B cell (primary cell): ENCODE data around the gene ZSWIM3. TPM values are rescaled to one million over a fixed set of nuclear protein-coding genes. Genes with fewer than 3 reads are reported as not detected.

ENCODE experiments used
- ATAC-seq: fragments of 200-7000 bp; cut with Tn5 transposase; one replicate; pipeline ENCODE4 v1.10.0; 2021; ENCODE audit warnings: low read depth, mild to moderate bottlenecking, moderate number of reproducible peaks, moderate library complexity
- CTCF ChIA-PET: fragments of 350-600 bp; sonication (Branson Sonifier 250); formaldehyde crosslinking; loops from one replicate; lab custom pipeline; 2021; ENCODE audit warnings: antibody characterized with exemption, inconsistent platforms; lab: Charles Lee
- POLR2A ChIA-PET: fragments of 350-600 bp; sonication (Branson Sonifier 250); formaldehyde crosslinking; loops from one replicate; lab custom pipeline; 2021; ENCODE audit warnings: antibody characterized with exemption; lab: Charles Lee
- DNase-seq: peaks from one replicate; pipeline ENCODE4 v3.0.0; 2013
- H2AFZ ChIP-seq: 2 replicates; pipeline ENCODE4 v1.6.1; 2012; ENCODE audit warnings: mild to moderate bottlenecking, low read depth, low read length; ENCODE audit not compliant: insufficient read depth, poor library complexity, severe bottlenecking
- H3K27ac ChIP-seq, 2 donors: 1 replicate in 1 of 2; 2 replicates in 1 of 2; pipeline ENCODE4 v1.5.1; 2012 to 2013; ENCODE audit warnings: low read length in 2 of 2, mild to moderate bottlenecking in 2 of 2, moderate library complexity in 1 of 2
- H3K27me3 ChIP-seq, 4 experiments: fragments of 200-600 bp in 1 of 4; sonication (generic) in 1 of 4; replicated peaks in 1 of 4; 1 replicate in 2 of 4; 2 replicates in 2 of 4; pipeline versions ENCODE4 v1.6.1 to v1.7.0; 2013 to 2016; ENCODE audit warnings: low read length in 3 of 4, mild to moderate bottlenecking in 2 of 4, mixed read lengths in 1 of 4, moderate library complexity in 1 of 4; ENCODE audit not compliant: insufficient read depth in 4 of 4, control insufficient read depth in 3 of 4; ENCODE audit errors: control extremely low read depth in 1 of 4
- H3K36me3 ChIP-seq, 2 experiments: replicated peaks in 1 of 2; 1 replicate in 1 of 2; 2 replicates in 1 of 2; pipeline versions ENCODE4 v1.6.1 to v1.7.1; 2013; ENCODE audit warnings: low read length in 1 of 2; ENCODE audit not compliant: insufficient read depth in 2 of 2, control insufficient read depth in 1 of 2; ENCODE audit errors: control extremely low read depth in 1 of 2, extremely low read depth in 1 of 2
- H3K4me1 ChIP-seq, 2 donors: fragments of 200-600 bp in 1 of 2; sonication (generic) in 1 of 2; 1 replicate in 1 of 2; 2 replicates in 1 of 2; pipeline versions ENCODE4 v1.5.1 to v1.6.1; 2013 to 2017; ENCODE audit warnings: low read length in 2 of 2; ENCODE audit not compliant: control insufficient read depth in 2 of 2, insufficient read depth in 2 of 2
- H3K4me2 ChIP-seq: replicated peaks from 2 replicates; pipeline ENCODE3; 2012; ENCODE audit warnings: mild to moderate bottlenecking, low read depth, low read length; ENCODE audit not compliant: poor library complexity, severe bottlenecking
- H3K4me3 ChIP-seq, 5 experiments: fragments of 200-600 bp in 1 of 5; sonication (generic) in 1 of 5; 1 replicate in 3 of 5; 2 replicates in 2 of 5; pipeline versions ENCODE4 v1.5.1 to v1.7.0; 2011 to 2016; ENCODE audit warnings: low read length in 4 of 5, mild to moderate bottlenecking in 4 of 5, low read depth in 2 of 5, control low read depth in 1 of 5, moderate library complexity in 1 of 5; ENCODE audit not compliant: insufficient read depth in 1 of 5; ENCODE audit errors: control extremely low read depth in 1 of 5, extremely low read depth in 1 of 5
- H3K79me2 ChIP-seq: fragments of 200-600 bp; sonication (generic); one replicate; pipeline ENCODE4 v1.6.0; 2016; ENCODE audit warnings: low read length; ENCODE audit not compliant: control insufficient read depth, insufficient read depth
- H3K9ac ChIP-seq: fragments of 200-600 bp; sonication (generic); 2 replicates; pipeline ENCODE4 v1.6.1; 2017; ENCODE audit warnings: mild to moderate bottlenecking, low read length, moderate library complexity
- H3K9me3 ChIP-seq, 3 donors: one replicate each; pipeline versions ENCODE4 v1.6.1 to v1.7.1; 2013; ENCODE audit warnings: low read length in 2 of 3; ENCODE audit not compliant: control insufficient read depth in 2 of 3, insufficient read depth in 1 of 3; ENCODE audit errors: control extremely low read depth in 1 of 3
- H4K20me1 ChIP-seq: 2 replicates; pipeline ENCODE4 v1.6.0; 2012; ENCODE audit warnings: mild to moderate bottlenecking, low read length; ENCODE audit not compliant: insufficient read depth, control insufficient read depth, poor library complexity, severe bottlenecking
- H3K27ac Mint-ChIP-seq: one replicate; pipeline ENCODE4 v1.8.0; 2021; ENCODE audit warnings: mixed read lengths
- H3K27me3 Mint-ChIP-seq: one replicate; pipeline ENCODE4 v1.8.0; 2021; ENCODE audit warnings: mixed read lengths
- H3K4me1 Mint-ChIP-seq: one replicate; pipeline ENCODE4 v1.8.0; 2021; ENCODE audit warnings: mixed read lengths
- H3K4me3 Mint-ChIP-seq: one replicate; pipeline ENCODE4 v1.8.0; 2021; ENCODE audit warnings: mixed read lengths
- H3K9me3 Mint-ChIP-seq: one replicate; pipeline ENCODE4 v1.8.0; 2022; ENCODE audit warnings: mixed read lengths; ENCODE audit not compliant: insufficient read depth
- EZH2 ChIP-seq: IDR thresholded peaks from 2 replicates; pipeline ENCODE4 v1.6.1; 2012; ENCODE audit warnings: borderline replicate concordance, low read depth, mild to moderate bottlenecking, moderate library complexity, low read length; ENCODE audit not compliant: insufficient read depth, poor library complexity, severe bottlenecking
- WGBS: methylation state at CpG from one replicate; pipeline ENCODE4 v1.1.5; 2013; ENCODE audit warnings: missing lambda C conversion rate; ENCODE audit not compliant: insufficient coverage; 5-methylcytosine and 5-hydroxymethylcytosine counted together
- intact Hi-C: fragments of 100-400 bp; cut with micrococcal nuclease; formaldehyde crosslinking; loops from one replicate; pipeline ENCODE4 v1.10.0; 2022
- polyA plus RNA-seq: library from polyadenylated mRNA; depleted of rRNA; stranded (reverse); fragments of >200 nt; gene quantifications from 2 replicates; pipeline ENCODE4 v1.2.3, GENCODE V29; 2012
- total RNA-seq, 2 donors: library from RNA; stranded (reverse); fragments of 120-200 nt in 1 of 2; gene quantifications; 1 replicate in 1 of 2; 2 replicates in 1 of 2; pipeline versions ENCODE4 v1.2.3 to v1.2.4, GENCODE V29; 2013 to 2022
- TF ChIP-seq, protein P1 (sequence below): fragments of 200-600 bp; IDR thresholded peaks from one replicate; pipeline ENCODE4 v1.8.0; 2022; ENCODE audit warnings: antibody characterized with exemption, mild to moderate bottlenecking

Gene ZSWIM3
- total and polyA plus RNA-seq, 2 donors (not counting 1 experiment from before 2014, with no cell fraction given) = 4.0 to 7.1 TPM

GRCh38 chr20:45863543-45864470 is 6.4 kb downstream of the ZSWIM3 start:
- ChIA-PET CTCF (no interaction called here), POLR2A (interaction anchor here (0.7 kb wide), 1 partner anchor 187 kb away, joined by 5 read pairs; no protein-coding TSS in a partner anchor)
- H3K9ac ChIP-seq = no peak overlapping the region
- H4K20me1 ChIP-seq = no peaks in the 10 kb centered on the region
- DNase-seq = no peak
- H3K27me3 Mint-ChIP-seq = no peaks in the 10 kb centered on the region
- H3K27ac Mint-ChIP-seq = no peak overlapping the region
- H3K4me3 ChIP-seq = no peak overlapping the region
- H2AFZ ChIP-seq = no peak overlapping the region
- H3K9me3 ChIP-seq = no peaks in the 10 kb centered on the region
- peaks cover 30% of the 10 kb centered on the region for H3K79me2 ChIP-seq
- H3K4me1 ChIP-seq = no peaks in the 10 kb centered on the region
- no peak for ATAC-seq
- no peaks in the 10 kb centered on the region for H3K27me3 ChIP-seq
- no peak overlapping the region for H3K4me3 Mint-ChIP-seq
- peaks cover 6% of the 10 kb centered on the region for H3K4me1 Mint-ChIP-seq
- no peak overlapping the region for H3K27ac ChIP-seq
- H3K9me3 Mint-ChIP-seq = no peaks in the 10 kb centered on the region
- TF ChIP-seq EZH2 = no peak
- H3K36me3 ChIP-seq = no peaks in the 10 kb centered on the region
- intact Hi-C loops = no loop called here
- WGBS = 100% methylated on average over 5 of the region's 7 CpGs
- no peak overlapping the region for H3K4me2 ChIP-seq

GRCh38 chr20:45866454-45866853 is 9.0 kb downstream of the ZSWIM3 start:
- no peaks in the 10 kb centered on the region for H4K20me1 ChIP-seq
- no peaks in the 10 kb centered on the region for H3K27me3 ChIP-seq
- no peaks in the 10 kb centered on the region for H3K36me3 ChIP-seq
- intact Hi-C loops = no loop called here
- DNase-seq = no peak
- no peak overlapping the region for H3K9ac ChIP-seq
- no peak overlapping the region for H2AFZ ChIP-seq
- Mint-ChIP-seq H3K27me3 (no peaks in the 10 kb centered on the region), H3K4me3 (no peak overlapping the region), H3K27ac (no peak overlapping the region), H3K9me3 (no peaks in the 10 kb centered on the region), H3K4me1 (no peaks in the 10 kb centered on the region)
- H3K27ac ChIP-seq = no peak overlapping the region
- TF ChIP-seq, protein P1, sequence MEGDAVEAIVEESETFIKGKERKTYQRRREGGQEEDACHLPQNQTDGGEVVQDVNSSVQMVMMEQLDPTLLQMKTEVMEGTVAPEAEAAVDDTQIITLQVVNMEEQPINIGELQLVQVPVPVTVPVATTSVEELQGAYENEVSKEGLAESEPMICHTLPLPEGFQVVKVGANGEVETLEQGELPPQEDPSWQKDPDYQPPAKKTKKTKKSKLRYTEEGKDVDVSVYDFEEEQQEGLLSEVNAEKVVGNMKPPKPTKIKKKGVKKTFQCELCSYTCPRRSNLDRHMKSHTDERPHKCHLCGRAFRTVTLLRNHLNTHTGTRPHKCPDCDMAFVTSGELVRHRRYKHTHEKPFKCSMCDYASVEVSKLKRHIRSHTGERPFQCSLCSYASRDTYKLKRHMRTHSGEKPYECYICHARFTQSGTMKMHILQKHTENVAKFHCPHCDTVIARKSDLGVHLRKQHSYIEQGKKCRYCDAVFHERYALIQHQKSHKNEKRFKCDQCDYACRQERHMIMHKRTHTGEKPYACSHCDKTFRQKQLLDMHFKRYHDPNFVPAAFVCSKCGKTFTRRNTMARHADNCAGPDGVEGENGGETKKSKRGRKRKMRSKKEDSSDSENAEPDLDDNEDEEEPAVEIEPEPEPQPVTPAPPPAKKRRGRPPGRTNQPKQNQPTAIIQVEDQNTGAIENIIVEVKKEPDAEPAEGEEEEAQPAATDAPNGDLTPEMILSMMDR = no peak
- no peak for TF ChIP-seq EZH2
- H3K79me2 ChIP-seq = peaks cover 9% of the 10 kb centered on the region
- ChIA-PET POLR2A (no interaction called here), CTCF (interaction anchor here (1.0 kb wide), 1 partner anchor 9 kb away, joined by 3 read pairs; no protein-coding TSS in a partner anchor)
- H3K4me3 ChIP-seq = no peak overlapping the region
- ATAC-seq = no peak
- no peaks in the 10 kb centered on the region for H3K9me3 ChIP-seq
- H3K4me2 ChIP-seq = no peak overlapping the region
- no peaks in the 10 kb centered on the region for H3K4me1 ChIP-seq
- WGBS = 96% methylated on average over 4 of the region's 5 CpGs
